CD4-positive, alpha-beta T cell treated with Interleukin-6 for 4 hours (primary cell): Measurements from ENCODE around the gene DISC1.

ENCODE experiments used
- DNase-seq: peaks from one replicate; pipeline ENCODE4 v3.0.0-alpha.2; 2020; ENCODE audit warnings: mixed read lengths

Gene DISC1

DNA sequence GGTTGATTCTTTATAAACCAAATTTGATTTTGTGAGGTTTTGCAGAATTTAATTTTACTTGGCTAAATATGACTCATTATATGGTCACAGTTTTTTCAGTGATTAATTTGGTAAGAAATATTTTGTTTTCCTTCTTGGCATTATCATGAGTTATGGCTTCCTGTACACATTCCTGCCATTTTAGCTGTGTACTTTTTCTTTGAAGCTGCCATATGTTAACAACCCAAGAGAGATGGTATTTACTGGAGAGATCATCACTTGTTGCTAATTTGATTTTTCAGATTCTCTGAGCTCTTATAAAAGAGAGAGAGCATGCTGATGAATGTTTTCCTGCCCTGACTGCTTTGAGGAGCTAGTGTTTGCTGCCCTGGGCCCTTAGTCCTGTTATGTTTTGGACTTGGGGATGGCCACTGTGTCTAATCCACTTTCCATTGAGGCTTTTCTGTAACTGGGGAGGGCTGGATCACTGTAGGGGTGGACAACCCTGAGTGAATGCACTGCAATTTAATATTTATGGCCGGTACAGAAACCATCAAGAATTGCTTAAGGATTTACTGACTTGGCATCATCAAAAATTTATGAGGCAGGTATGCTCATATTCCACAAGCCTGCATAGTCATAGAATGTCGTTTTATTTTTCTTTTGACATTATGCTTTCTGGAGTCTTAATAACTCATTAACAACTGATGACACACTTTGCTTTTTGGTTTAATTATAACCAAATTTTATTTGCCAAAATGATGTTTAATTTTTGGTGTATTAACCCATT is 200.9 kb downstream of the DISC1 start:
- DNase-seq, result no peak

DNA sequence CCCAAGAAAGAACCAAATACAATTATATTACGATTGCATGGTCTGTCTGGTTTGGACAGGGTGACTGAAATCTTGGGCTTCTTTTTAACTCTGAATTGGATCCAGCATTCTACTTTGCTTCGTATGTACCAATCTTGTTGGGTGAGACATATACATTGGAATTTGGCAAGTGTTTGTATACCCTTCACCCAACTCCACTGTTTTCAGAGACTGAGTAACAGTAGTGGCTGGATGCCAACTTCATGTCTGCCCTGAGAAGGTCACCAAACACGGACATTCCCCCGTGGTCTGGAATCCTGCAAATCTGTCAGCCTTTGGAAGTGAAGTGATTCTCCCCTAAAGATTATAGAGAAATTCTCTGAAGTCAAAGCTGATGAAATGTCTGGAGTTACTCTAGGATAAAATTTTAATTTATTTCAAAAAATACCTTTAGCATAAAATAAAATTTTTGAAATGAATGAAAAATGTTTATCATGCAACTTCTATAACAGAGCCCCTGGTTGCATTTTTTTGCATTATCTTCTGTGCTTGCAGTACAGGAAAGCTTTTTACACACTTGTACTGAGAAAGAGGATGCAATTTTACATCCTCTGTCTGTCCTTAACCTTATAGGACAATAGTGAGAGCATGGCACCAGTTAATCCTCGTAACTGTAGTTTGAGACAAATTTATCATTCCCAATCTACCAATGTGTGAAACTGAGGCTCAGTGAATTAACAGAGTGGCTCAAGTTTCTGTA is 201.8 kb downstream of the DISC1 start:
- no peak for DNase-seq

DNA sequence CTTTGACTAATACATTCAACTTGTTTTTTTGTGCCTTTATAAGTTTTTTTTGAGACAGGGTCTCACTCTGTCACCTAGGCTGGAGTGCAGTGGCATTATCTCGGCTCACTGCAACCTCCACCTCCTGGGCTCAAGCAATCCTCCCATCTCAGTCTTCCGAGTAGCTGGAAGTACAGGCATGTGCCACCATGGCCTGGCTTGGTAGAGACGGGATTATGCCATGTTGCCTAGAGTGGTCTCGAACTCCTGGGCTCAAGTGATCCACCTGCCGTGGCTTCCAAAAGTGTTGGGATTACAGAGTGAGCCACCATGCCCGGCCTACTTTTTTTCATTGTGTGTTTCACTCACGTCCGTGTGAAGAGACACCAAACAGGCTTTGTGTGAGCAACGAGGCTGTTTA is 202.7 kb downstream of the DISC1 start:
- no peak for DNase-seq

- no peak for DNase-seq
Measured at GRCh38 chr1:231836227-231836893, 209.8 kb downstream of the DISC1 start.

GRCh38 chr1:231838521-231838920 is 211.9 kb downstream of the DISC1 start:
- no peak for DNase-seq

DNA sequence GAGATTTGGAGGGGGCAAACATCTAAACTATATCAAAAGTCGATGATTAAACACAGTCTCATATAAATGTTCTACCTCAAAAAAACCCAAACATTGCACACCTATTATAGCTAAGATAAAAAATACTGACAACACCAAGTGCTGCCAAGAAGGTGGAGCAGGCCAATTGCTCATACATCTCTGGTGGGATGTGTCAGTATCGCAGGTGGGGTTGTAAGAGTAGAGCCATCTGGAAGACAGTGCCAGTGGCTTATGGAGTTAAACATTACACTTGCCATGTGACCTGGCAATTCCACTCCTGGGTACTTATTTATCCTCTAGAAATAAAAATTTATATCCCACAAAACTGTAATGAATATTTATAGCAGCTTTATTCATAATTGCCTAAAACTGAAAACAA is 213.4 kb downstream of the DISC1 start:
- no peak for DNase-seq

GRCh38 chr1:231841616-231842344 is 215.2 kb downstream of the DISC1 start:
- no peak for DNase-seq

DNA sequence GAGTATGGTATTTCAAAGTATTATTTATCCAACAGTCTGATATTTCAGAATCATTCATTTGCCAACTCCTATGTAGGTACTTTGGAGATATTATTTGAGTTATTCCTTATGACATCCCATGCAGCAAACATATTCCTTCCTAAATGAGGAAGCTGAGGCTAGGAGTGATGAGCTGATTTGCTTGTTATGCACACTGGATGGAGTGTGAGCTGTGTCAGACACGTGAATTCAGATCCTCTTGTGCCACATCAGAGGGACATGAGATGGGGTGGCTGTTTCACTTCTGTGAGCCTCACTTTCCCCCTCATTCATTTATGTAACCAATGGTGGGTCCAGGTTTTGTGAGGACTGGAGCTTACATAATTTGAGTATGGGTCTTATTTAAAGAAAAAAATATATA is 215.9 kb downstream of the DISC1 start:
- DNase-seq, result no peak

DNA sequence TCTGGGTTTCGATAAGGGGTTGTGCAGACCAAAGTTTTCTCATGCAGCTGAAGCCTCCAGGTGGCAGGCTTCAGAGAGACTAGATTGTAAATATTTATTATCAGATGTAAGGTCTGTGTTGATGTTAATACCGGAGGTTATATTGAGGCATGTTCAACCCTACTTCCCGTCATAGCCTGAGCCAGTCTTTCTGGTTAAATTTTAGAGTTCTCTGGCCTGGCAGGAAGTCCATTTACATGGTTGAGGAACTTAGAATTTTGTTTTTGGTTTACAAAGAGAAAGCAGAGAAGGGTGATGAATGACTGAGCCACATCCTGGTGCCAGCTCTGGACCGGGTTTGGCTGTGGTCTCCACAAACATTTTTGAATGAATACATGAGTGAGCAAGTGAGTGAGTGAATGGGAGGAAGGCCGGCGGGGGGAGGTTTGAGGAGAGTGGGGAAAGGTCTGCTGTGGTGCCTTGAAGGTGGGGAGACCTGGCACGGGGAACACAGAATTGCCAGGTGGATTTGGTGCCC is 218.5 kb downstream of the DISC1 start:
- DNase-seq, result no peak

DNA sequence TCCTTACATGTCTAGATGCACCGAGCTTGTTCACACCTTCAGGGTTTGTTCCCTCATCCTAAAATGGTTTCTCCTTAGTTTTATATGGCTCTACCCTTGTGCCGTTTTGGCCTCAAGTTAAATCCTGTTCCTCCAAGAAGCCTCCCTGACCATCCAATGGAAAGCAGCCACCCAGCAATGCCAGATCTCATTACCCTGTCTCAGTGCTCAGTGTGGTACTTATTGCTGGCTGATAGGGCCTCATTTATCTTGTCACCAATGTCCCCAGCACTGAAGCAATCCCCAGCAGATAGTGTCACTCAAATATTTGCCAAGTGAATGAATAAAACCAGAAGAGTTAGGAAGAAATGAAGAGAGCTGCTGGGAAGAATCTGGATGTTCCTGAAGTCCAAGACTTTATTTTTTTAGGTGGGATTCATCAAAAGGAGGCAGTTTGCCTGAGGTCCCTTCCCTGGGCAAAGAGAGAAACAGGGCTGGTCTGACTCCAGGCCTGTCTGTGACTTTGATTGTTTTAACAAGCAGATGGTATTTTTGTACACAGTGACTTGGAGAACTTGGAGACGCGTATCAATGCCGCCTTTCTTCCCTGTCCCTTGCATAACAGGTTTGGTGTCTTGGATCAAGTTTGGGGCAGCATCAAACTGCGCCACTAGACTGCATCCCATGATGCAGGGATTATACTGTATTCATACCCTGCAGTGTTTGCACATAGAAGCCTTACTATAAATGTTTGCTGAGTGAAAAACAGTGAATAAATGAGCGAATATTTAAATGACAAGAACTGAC is 221.2 kb downstream of the DISC1 start:
- DNase-seq, result no peak

DNA sequence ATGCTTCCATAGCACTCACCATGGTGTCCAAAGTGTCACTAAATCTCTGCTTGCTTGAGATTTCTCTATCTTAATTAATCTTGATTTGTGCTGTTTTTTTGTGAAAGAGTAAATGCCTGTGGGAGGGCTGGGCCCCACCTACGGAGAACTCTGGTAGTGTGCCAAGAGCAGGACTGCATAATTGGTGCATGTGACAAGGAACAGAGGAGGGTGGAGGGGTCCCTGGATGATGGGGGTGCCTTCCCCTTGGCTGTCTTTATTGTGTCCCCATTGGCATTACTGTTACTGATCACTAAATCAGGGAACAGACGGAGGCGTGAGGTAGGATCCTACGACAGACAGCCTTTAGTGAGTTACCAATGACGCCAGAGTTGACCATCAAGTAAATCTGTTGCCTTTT is 223.4 kb downstream of the DISC1 start:
- no peak for DNase-seq

GRCh38 chr1:231850786-231851185 is 224.2 kb downstream of the DISC1 start:
- DNase-seq, result no peak

DNA sequence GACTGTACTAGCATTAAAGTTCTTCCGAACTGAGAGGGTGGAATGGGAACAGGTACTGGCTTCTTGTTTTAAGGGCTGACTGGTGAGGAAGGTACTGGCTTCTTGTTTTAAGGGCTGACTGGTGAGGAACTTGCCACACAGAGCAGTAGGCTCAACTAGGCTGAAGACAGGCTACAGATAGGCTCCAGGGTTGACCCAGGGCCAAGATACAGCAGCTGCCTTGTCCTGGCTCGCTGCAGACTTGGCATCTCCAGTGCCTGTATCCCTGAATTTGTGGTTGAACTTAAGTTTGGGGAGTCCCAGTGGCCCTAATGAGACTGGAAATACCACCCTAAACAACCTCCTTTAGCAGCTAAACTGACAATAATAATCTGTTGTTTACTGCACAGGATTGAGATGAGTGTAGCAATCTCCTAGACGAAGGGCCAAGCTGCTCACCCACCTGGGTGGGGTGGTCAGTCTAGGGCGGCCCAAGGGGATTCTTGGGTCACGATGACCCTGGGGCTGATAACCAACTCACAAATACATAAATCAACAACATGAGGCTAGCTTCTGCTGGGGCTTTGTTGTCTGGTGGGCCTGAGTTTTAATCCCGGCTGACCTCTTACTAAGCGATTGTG is 227.1 kb downstream of the DISC1 start:
- DNase-seq, result no peak

- no peak for DNase-seq
Measured at GRCh38 chr1:231855361-231855760, 228.8 kb downstream of the DISC1 start.

DNA sequence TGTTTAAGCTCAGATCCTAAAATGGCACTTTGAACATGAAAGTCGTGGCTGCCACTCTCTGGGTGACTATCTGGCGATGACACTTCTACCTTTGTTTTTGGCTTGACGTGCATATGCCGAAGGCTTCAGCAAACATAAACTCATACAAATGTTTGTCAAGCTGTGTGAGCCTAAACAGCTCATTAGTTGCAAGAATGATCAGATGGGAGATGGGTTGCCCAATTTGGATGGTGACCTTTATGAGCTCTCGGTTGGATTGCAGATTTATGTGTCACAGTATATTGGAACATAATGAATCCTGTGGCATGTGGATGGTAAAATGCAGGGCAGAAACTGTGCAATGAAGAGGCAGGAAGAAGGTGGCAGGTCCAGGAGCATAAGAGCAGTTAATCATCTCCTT is 229.3 kb downstream of the DISC1 start:
- DNase-seq, result no peak

- no peak for DNase-seq
Measured at GRCh38 chr1:231856426-231856825, 229.8 kb downstream of the DISC1 start.

- DNase-seq, result no peak
Measured at GRCh38 chr1:231856894-231857293, 230.3 kb downstream of the DISC1 start.

DNA sequence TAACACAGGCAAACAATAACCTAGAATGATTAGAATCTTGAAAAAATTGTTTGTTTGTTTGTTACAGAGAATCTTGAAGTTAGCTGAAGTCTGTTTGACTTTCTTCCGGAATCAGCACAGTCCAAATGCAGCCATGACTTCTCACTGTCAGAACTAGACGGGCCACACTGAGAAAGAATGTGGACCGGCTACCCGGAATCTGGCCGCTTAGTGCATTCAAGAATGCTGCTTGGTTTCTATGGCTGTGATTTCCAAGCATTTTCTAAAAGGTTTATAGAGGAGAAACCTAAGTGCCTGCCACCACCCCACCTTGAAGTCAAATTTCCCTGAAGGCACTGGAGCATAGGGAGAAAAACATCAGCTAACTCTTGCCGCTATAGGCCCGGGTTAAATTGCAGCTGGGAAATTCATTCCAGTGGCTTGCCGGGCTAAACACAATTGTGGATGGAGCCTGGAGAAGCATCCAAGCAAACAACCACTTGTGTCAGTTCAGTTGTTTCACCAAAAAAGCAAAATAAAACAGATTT is 231.1 kb downstream of the DISC1 start:
- no peak for DNase-seq

- DNase-seq, result no peak
Measured at GRCh38 chr1:231860221-231861088, 233.9 kb downstream of the DISC1 start.
